ENCODE results near the gene HLX.

The HLX gene

DNA sequence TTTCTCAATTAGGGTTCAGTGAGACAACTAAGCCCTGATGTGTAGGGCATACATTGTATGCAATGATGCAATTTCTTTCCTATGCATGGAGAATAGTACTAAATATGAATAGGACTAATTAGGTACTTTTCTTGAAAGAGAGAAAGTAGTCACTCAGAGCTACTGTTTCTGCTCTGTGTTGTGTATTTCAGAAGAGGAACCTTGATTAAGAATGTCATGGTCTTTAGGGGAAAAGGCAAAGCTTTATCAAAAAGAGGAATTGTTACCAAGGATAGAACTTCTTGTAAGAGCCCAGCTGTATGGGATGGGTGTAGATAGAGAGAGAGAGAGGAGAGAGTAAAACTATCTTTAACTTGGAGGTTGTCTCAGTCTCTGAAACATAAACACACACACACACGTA is 49.1 kb downstream of the HLX start:
- DNase-seq, result no peak

DNA sequence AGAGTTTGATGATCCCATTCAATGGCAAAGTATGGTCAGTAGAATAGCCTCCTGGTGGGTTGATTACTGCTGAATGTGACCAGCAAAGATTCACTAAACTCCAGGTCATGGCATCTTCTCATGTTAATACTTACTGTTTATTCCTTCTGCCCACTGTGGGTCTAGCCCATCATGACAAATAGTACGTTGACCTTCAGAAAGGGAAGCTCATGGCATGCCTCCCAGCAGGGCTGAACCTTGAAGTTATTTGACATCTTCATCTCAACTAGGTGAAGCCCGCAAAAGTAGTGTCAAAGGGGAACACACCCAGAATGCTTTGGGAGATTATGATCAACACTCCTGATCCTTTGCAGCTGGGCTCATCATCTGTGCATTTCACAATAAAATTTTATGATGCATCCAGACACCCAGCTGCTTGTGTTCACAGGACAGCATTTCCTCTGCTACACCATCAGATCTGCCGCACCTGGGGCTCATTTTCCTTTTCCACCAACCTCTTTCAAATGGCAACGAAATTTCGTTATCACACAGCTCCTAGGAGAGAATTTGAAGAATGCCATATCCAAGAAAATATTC is 49.6 kb downstream of the HLX start:
- no peak for DNase-seq

DNA sequence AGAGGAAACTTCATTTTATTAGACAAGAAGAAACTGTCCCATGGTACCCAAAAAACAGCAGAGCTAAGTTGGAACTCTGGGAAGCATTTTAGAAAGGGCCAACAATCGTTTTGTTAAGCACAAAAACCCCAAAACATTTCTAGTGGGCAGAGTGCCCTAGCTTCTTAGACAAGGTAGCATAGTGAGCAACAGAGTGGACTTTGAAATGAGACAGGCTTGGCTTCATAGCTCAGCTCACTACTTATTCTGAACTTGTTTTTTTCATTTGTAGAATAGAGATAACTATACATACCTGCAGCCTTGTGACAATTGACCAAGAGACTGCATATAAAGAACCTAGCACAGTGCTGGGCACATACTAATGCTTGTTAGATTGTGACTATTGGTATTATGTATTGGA is 50.1 kb downstream of the HLX start:
- no peak for DNase-seq

All from NCI-H1092 treated with DMSO at 0.1 percent for 48 hours (cell line).